B cell (primary cell): ENCODE results near the gene TLX1.

Experiments
- EZH2 ChIP-seq: IDR thresholded peaks from 2 replicates; pipeline ENCODE4 v1.6.1; 2012; ENCODE audit warnings: borderline replicate concordance, low read depth, mild to moderate bottlenecking, moderate library complexity, low read length; ENCODE audit not compliant: insufficient read depth, poor library complexity, severe bottlenecking
- TF ChIP-seq, protein P1 (sequence below): fragments of 200-600 bp; IDR thresholded peaks from one replicate; pipeline ENCODE4 v1.8.0; 2022; ENCODE audit warnings: antibody characterized with exemption, mild to moderate bottlenecking

- TF ChIP-seq, protein P1, sequence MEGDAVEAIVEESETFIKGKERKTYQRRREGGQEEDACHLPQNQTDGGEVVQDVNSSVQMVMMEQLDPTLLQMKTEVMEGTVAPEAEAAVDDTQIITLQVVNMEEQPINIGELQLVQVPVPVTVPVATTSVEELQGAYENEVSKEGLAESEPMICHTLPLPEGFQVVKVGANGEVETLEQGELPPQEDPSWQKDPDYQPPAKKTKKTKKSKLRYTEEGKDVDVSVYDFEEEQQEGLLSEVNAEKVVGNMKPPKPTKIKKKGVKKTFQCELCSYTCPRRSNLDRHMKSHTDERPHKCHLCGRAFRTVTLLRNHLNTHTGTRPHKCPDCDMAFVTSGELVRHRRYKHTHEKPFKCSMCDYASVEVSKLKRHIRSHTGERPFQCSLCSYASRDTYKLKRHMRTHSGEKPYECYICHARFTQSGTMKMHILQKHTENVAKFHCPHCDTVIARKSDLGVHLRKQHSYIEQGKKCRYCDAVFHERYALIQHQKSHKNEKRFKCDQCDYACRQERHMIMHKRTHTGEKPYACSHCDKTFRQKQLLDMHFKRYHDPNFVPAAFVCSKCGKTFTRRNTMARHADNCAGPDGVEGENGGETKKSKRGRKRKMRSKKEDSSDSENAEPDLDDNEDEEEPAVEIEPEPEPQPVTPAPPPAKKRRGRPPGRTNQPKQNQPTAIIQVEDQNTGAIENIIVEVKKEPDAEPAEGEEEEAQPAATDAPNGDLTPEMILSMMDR = no peak
- TF ChIP-seq EZH2 = no peak
Observed at GRCh38 chr10:101132636-101133473, 1.8 kb downstream of the TLX1 start.
